NCI-H2029 treated with DMSO at 0.1 percent for 48 hours (cell line): Measurements from ENCODE around the gene LAG3.

Experiments
- DNase-seq: peaks from one replicate; lab custom pipeline; 2025; lab: John Stamatoyannopoulos, UW

The LAG3 gene

GRCh38 chr12:6772726-6773589 lies 638 bp downstream of the LAG3 start:
- no peak for DNase-seq

- no peak for DNase-seq
Measured at GRCh38 chr12:6773590-6774351, 1.5 kb downstream of the LAG3 start.

- no peak for DNase-seq
Measured at GRCh38 chr12:6774499-6775062, 2.3 kb downstream of the LAG3 start.

- DNase-seq, result no peak
Measured at GRCh38 chr12:6775185-6776174, 3.2 kb downstream of the LAG3 start.

- no peak for DNase-seq
Measured at GRCh38 chr12:6777386-6777785, 5.1 kb downstream of the LAG3 start.

GRCh38 chr12:6778217-6778573 lies 5.9 kb downstream of the LAG3 start:
- no peak for DNase-seq

GRCh38 chr12:6778574-6779550 lies 6.5 kb downstream of the LAG3 start:
- peak; percentile 86 for DNase-seq

GRCh38 chr12:6779708-6780432 lies 7.5 kb downstream of the LAG3 start:
- no peak for DNase-seq

GRCh38 chr12:6780573-6780972 lies 8.3 kb downstream of the LAG3 start:
- no peak for DNase-seq

GRCh38 chr12:6782119-6782518 lies 9.8 kb downstream of the LAG3 start:
- DNase-seq, result no peak

- no peak for DNase-seq
Measured at GRCh38 chr12:6782850-6783566, 10.7 kb downstream of the LAG3 start.

GRCh38 chr12:6783828-6784227 lies 11.5 kb downstream of the LAG3 start:
- no peak for DNase-seq

- DNase-seq, result no peak
Measured at GRCh38 chr12:6784296-6784695, 12.0 kb downstream of the LAG3 start.

- DNase-seq, result no peak
Measured at GRCh38 chr12:6784761-6785160, 12.4 kb downstream of the LAG3 start.

- DNase-seq, result no peak
Measured at GRCh38 chr12:6786416-6787094, 14.2 kb downstream of the LAG3 start.

- DNase-seq, result no peak
Measured at GRCh38 chr12:6787309-6787708, 15.0 kb downstream of the LAG3 start.

- no peak for DNase-seq
Measured at GRCh38 chr12:6788972-6789924, 16.9 kb downstream of the LAG3 start, which contains the start of gene CD4. TSS of gene CD4 (plus strand) at chr12:6789528. CDS start at chr12:6800139, 10,611 bp downstream.
